ENCODE results near the gene ZP3. TPM values are rescaled to one million over a fixed set of nuclear protein-coding genes. Genes with fewer than 3 reads are reported as not detected.
"Not testable (repeated sequence)": the region's sequence is repeated elsewhere in the genome, so short reads cannot be mapped to it uniquely, and the experiment has no call there.

The ZP3 gene
- total and polyA plus RNA-seq, 2 experiments from 2014 or later: 4.5 to 4.9 TPM

DNA sequence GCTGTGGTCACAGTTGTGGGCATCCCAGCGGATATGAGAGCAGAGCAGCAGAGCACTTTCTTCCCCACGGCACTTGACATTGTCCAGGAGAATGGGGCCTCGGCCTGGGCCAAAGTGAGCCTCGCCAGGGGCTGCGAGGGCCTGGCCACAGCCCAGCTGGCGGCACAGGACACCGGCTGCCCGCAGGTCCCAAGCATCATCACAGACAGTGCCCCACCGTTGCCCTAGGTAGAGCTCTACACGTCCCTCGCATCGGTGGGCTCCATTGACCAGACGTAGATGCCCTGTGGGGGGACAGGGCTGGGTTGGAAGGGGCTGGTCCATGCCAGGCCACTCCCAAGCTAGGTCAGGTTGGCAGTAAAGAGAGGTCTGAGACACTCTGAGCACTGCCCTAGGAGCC is 34.7 kb upstream of the ZP3 start:
- Histone ChIP-seq H3K79me2 (ENCODE audit: insufficient read depth) (no peaks in the 10 kb centered on the region), H2AFZ (no peak overlapping the region), H3K9me3 (ENCODE audit: low read depth) (no peaks in the 10 kb centered on the region), H3K27ac (no peak overlapping the region), H3K9ac (no peak overlapping the region), H4K20me1 (ENCODE audit: insufficient read depth) (no peaks in the 10 kb centered on the region), H3K36me3 (ENCODE audit: low read depth) (no peaks in the 10 kb centered on the region), H3K27me3 (replicated peaks; ENCODE audit: insufficient read depth) (no peaks in the 10 kb centered on the region), H3K4me3 (no peak overlapping the region), H3K4me1 (ENCODE audit: insufficient read depth) (peaks cover 9% of the 10 kb centered on the region; the same call in 1 of the 2 replicates), H3F3A (ENCODE audit: insufficient read depth) (peaks cover 7% of the 10 kb centered on the region), H3K9me2 (ENCODE audit: insufficient read depth) (no peaks in the 10 kb centered on the region), H3K4me2 (ENCODE audit: unreplicated experiment) (no peak overlapping the region)
- no peak for DNase-seq
- TF ChIP-seq EZH2phosphoT487 (IDR thresholded peaks at IDR 0.05; ENCODE audit: insufficient read depth, low read depth): no peak
- TF ChIP-seq EZH2 (IDR thresholded peaks at IDR 0.05; ENCODE audit: insufficient read depth, poor library complexity, severe bottlenecking): no peak
- WGBS, 2 experiments (ENCODE audit: low coverage in 1 of 2, low lambda C conversion rate in 2 of 2, missing lambda C conversion rate in 2 of 2): 95 to 96% methylated on average over 12 to 13 of the region's 13 CpGs
- in situ Hi-C loops (cut with MboI): no loop called here

DNA sequence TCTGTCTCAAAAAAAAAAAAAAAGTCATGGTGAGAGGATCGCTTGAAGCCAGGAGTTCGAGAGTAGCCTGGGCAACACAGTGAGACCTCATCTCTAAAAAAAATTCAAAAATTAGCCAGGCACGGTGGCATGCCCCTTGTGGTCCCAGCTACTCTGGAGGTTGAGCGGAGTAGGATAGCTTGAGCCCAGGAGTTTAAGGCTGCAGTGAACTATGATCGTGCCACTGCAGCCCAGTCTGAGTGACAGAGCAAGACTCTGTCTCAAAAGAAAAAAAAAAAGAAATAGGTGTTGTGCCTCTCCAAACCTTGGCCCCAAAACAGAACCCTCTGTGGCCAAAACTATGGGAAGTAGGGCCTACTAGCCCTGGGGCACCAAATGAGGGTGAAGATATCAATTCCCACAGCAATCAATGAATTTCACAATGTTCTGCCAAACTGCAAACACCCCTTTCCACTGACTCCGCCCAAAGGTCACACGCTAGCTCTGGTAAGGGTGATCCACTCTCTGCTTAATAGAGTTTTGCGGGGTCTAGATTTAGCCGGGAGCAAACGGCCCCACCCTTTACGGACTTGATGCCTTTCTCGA is 32.1 kb upstream of the ZP3 start:
- Histone ChIP-seq H4K20me1 (ENCODE audit: insufficient read depth) (no peaks in the 10 kb centered on the region), H3K27ac (peak overlapping the region; percentile 45), H3K79me2 (ENCODE audit: insufficient read depth) (no peaks in the 10 kb centered on the region), H3K4me1 (ENCODE audit: insufficient read depth) (0 out of 2 replicates have a peak, but pooled peaks cover 3% of the 10 kb centered on the region), H3K9me2 (ENCODE audit: insufficient read depth) (no peaks in the 10 kb centered on the region), H3K27me3 (replicated peaks; ENCODE audit: insufficient read depth) (no peaks in the 10 kb centered on the region), H3F3A (ENCODE audit: insufficient read depth) (no peaks in the 10 kb centered on the region), H2AFZ (peak overlapping the region; percentile 99), H3K4me2 (ENCODE audit: unreplicated experiment) (peak overlapping the region; percentile 69), H3K9ac (peak overlapping the region; percentile 81), H3K36me3 (ENCODE audit: low read depth) (no peaks in the 10 kb centered on the region), H3K4me3 (peak overlapping the region; percentile 71), H3K9me3 (ENCODE audit: low read depth) (no peaks in the 10 kb centered on the region)
- no peak for TF ChIP-seq EZH2 (IDR thresholded peaks at IDR 0.05; ENCODE audit: insufficient read depth, poor library complexity, severe bottlenecking)
- no peak for TF ChIP-seq EZH2phosphoT487 (IDR thresholded peaks at IDR 0.05; ENCODE audit: insufficient read depth, low read depth)
- DNase-seq: no peak
- WGBS, 2 experiments (ENCODE audit: low coverage in 1 of 2, low lambda C conversion rate in 2 of 2, missing lambda C conversion rate in 2 of 2): 42 to 44% methylated on average over 12 of the region's 12 CpGs
- in situ Hi-C loops (cut with MboI): no loop called here

DNA sequence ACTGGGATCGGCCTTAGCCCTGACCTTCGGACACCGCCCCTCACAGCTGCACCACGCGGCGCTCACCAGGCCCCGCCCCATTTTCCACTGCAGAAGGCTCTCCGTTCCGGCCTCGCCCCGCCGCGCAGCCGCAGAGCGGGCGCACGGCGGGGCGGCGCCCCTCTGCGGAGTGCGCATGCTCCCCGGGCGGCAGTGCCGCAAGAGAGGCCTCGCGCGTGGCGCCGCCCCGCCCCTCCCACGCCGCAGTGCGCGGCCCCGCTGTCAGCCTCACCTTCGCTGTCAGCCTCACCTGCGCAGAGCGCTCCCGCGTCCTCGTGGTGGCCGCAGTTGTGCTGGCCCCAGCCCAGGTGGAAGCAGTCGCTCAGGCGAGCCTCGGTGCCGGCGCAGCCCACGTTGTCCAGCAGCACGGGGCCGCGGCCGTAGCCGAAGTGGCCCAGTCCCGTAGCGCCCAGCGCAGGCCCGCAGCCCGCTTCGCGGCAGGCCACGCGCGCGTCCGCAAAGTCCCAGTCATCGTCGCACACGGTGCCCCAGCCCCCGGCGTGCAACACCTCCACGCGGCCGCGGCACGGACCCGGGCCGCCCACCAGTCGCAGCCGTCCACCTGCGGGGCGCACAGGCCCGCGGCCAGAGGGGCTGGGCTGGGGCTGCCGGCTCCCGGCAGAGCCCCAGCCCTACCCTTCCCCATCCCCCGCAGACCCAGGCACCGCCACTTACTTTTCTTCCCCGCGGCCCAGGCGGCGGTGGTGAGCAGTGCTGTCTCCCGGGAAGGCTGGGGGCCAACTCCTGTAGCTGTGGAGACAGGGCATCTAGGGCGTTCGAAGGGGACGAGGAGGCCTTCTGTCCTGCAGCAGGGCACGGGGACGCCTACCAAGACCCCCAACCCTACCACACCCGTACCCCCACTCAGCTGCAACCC is 31.4 kb upstream of the ZP3 start:
- H2AFZ ChIP-seq: peak overlapping the region; percentile 99
- no peaks in the 10 kb centered on the region for H3K9me2 ChIP-seq (ENCODE audit: insufficient read depth)
- peak overlapping the region; percentile 81 for H3K9ac ChIP-seq
- no peaks in the 10 kb centered on the region for H3K36me3 ChIP-seq (ENCODE audit: low read depth)
- no peaks in the 10 kb centered on the region for H3K79me2 ChIP-seq (ENCODE audit: insufficient read depth)
- H3K4me2 ChIP-seq (ENCODE audit: unreplicated experiment): peak overlapping the region; percentile 69
- in situ Hi-C loops (cut with MboI): no loop called here
- peak overlapping the region; percentile 45 for H3K27ac ChIP-seq
- no peak for TF ChIP-seq EZH2 (IDR thresholded peaks at IDR 0.05; ENCODE audit: insufficient read depth, poor library complexity, severe bottlenecking)
- TF ChIP-seq EZH2phosphoT487 (IDR thresholded peaks at IDR 0.05; ENCODE audit: insufficient read depth, low read depth): no peak
- 0 out of 2 replicates have a peak, but pooled peaks cover 3% of the 10 kb centered on the region for H3K4me1 ChIP-seq (ENCODE audit: insufficient read depth)
- H3K9me3 ChIP-seq (ENCODE audit: low read depth): no peaks in the 10 kb centered on the region
- peak; percentile 96 for DNase-seq
- H3K4me3 ChIP-seq: peak overlapping the region; percentile 71
- no peaks in the 10 kb centered on the region for H3F3A ChIP-seq (ENCODE audit: insufficient read depth)
- WGBS, 2 experiments (ENCODE audit: low coverage in 1 of 2, low lambda C conversion rate in 2 of 2, missing lambda C conversion rate in 2 of 2): 1 to 2% methylated on average over 83 to 85 of the region's 99 CpGs
- H4K20me1 ChIP-seq (ENCODE audit: insufficient read depth): no peaks in the 10 kb centered on the region
- H3K27me3 ChIP-seq (replicated peaks; ENCODE audit: insufficient read depth): no peaks in the 10 kb centered on the region

DNA sequence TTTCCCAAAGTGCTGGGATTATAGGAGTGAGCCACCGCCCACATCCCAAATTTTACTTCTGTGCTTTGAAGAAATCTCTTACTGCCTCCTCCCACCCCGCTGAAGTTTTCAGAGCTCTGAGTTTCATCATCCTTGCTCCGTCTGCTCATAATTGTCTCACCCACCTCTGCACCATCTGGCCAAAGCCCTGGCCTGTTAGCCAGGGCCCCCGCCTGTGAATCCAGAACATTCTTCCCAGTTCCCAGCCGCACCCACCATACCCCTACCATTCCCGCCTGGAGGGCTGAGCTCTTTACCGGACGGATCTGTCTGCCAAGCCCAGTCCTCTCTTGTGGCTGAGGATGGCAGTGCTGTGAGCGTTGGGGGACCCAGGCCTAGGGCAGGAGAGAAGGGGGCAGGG is 29.8 kb upstream of the ZP3 start:
- Histone ChIP-seq H3K9me3 (ENCODE audit: low read depth) (no peaks in the 10 kb centered on the region), H3K27me3 (replicated peaks; ENCODE audit: insufficient read depth) (no peaks in the 10 kb centered on the region), H2AFZ (no peak overlapping the region)

DNA sequence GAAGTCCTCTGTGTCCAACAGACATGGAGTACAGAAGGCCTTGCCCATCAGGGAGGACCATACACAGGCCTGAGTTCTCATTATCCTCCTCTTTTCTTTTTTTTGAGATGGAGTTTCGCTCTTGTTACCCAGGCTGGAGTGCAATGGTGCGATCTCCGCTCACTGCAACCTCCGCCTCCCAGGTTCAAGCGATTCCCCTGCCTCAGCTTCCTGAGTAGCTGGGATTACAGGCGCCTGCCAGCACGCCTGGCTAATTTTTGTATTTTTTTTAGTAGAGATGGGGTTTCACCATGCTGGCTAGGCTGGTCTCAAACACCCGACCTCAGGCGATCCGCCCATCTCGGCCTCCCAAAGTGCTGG is 29.2 kb upstream of the ZP3 start:
- DNase-seq; H3K36me3 ChIP-seq (ENCODE audit: low read depth); H3K4me1 ChIP-seq (ENCODE audit: insufficient read depth); H3K79me2 ChIP-seq (ENCODE audit: insufficient read depth); H3K4me2 ChIP-seq (ENCODE audit: unreplicated experiment); H3K9ac ChIP-seq; H3K27ac ChIP-seq; H3F3A ChIP-seq (ENCODE audit: insufficient read depth); H2AFZ ChIP-seq; H3K27me3 ChIP-seq (replicated peaks; ENCODE audit: insufficient read depth); H3K9me2 ChIP-seq (ENCODE audit: insufficient read depth); in situ Hi-C loops (cut with MboI); H4K20me1 ChIP-seq (ENCODE audit: insufficient read depth); H3K9me3 ChIP-seq (ENCODE audit: low read depth); H3K4me3 ChIP-seq: not testable (repeated sequence)
- WGBS, 2 experiments (ENCODE audit: low coverage in 1 of 2, low lambda C conversion rate in 2 of 2, missing lambda C conversion rate in 2 of 2): 91 to 97% methylated on average over 10 to 11 of the region's 11 CpGs

More for the DNA sequence above, 29.8 kb upstream of the ZP3 start:
- no peak for DNase-seq
- H3K4me1 ChIP-seq (ENCODE audit: insufficient read depth): 0 out of 2 replicates have a peak, but pooled peaks cover 3% of the 10 kb centered on the region
- H3K4me2 ChIP-seq (ENCODE audit: unreplicated experiment): no peak overlapping the region
- H3F3A ChIP-seq (ENCODE audit: insufficient read depth): no peaks in the 10 kb centered on the region
- no peaks in the 10 kb centered on the region for H4K20me1 ChIP-seq (ENCODE audit: insufficient read depth)
- no peak overlapping the region for H3K9ac ChIP-seq
- no peaks in the 10 kb centered on the region for H3K79me2 ChIP-seq (ENCODE audit: insufficient read depth)
- TF ChIP-seq EZH2 (IDR thresholded peaks at IDR 0.05; ENCODE audit: insufficient read depth, poor library complexity, severe bottlenecking) (no peak), EZH2phosphoT487 (IDR thresholded peaks at IDR 0.05; ENCODE audit: insufficient read depth, low read depth) (no peak)
- WGBS, 2 experiments (ENCODE audit: low coverage in 1 of 2, low lambda C conversion rate in 2 of 2, missing lambda C conversion rate in 2 of 2): 86% methylated on average over 9 of the region's 9 CpGs
- in situ Hi-C loops (cut with MboI): no loop called here
- H3K36me3 ChIP-seq (ENCODE audit: low read depth): no peaks in the 10 kb centered on the region
- no peak overlapping the region for H3K4me3 ChIP-seq
- no peak overlapping the region for H3K27ac ChIP-seq
- H3K9me2 ChIP-seq (ENCODE audit: insufficient read depth): no peaks in the 10 kb centered on the region
